Tongue (tissue), 2 donors: ENCODE measurements around the gene PRH2. TPM values are rescaled to one million over a fixed set of nuclear protein-coding genes. Genes with fewer than 3 reads are reported as not detected.

Experiments
- DNase-seq: peaks from one replicate; pipeline ENCODE4 v3.0.0-alpha.2; 2015
- total RNA-seq: library from RNA; depleted of rRNA; stranded (reverse); fragments of >200 nt; gene quantifications from one replicate; pipeline ENCODE4 v1.2.3, GENCODE V29; 2014

The PRH2 gene
- total RNA-seq: 335 TPM

GRCh38 chr12:10928746-10929286 lies at the start of gene PRH2:
Gene PRH2, plus strand, starts transcription at chr12:10929236. Its CDS starts 38 bp downstream, at chr12:10929274.
- no peak for DNase-seq

GRCh38 chr12:10884086-10884725 lies 44.8 kb upstream of the PRH2 start, which contains the start of gene PRH1:
Gene PRH1, minus strand, starts transcription at chr12:10884255. Its CDS starts 38 bp downstream, at chr12:10884217.
- no peak for DNase-seq

- no peak for DNase-seq
These were observed 39.8 kb upstream of the PRH2 start for GRCh38 chr12:10889226-10889625.

- no peak for DNase-seq
These were observed 37.1 kb upstream of the PRH2 start for GRCh38 chr12:10891937-10892336.

GRCh38 chr12:10896854-10897253 lies 32.2 kb upstream of the PRH2 start:
- DNase-seq: no peak

- DNase-seq: no peak
These were observed 28.5 kb upstream of the PRH2 start for GRCh38 chr12:10900530-10900929.

GRCh38 chr12:10900972-10901371 lies 28.1 kb upstream of the PRH2 start:
- DNase-seq: no peak

- DNase-seq: no peak
These were observed 27.6 kb upstream of the PRH2 start for GRCh38 chr12:10901427-10901826.

- DNase-seq: no peak
These were observed 24.4 kb upstream of the PRH2 start for GRCh38 chr12:10904686-10905085.

- no peak for DNase-seq
These were observed 19.6 kb upstream of the PRH2 start, which contains the start of gene TAS2R13 for GRCh38 chr12:10909462-10909861. Gene TAS2R13, minus strand, starts transcription at chr12:10909562. Its CDS starts 264 bp downstream, at chr12:10909298.

- DNase-seq: no peak
These were observed 18.7 kb upstream of the PRH2 start for GRCh38 chr12:10910380-10910779.

GRCh38 chr12:10919809-10920208 lies 9.2 kb upstream of the PRH2 start:
- DNase-seq: no peak

- no peak for DNase-seq
These were observed 2.8 kb upstream of the PRH2 start for GRCh38 chr12:10926269-10926668.

- no peak for DNase-seq
These were observed 7.5 kb downstream of the PRH2 start for GRCh38 chr12:10936506-10936905.

- no peak for DNase-seq
These were observed 10.1 kb downstream of the PRH2 start, which contains the start of gene TAS2R14 for GRCh38 chr12:10939163-10939562. Gene TAS2R14, minus strand, starts transcription at chr12:10939263. Its CDS starts 56 bp downstream, at chr12:10939207.

- no peak for DNase-seq
These were observed 11.4 kb downstream of the PRH2 start for GRCh38 chr12:10940389-10940788.

- DNase-seq: no peak
These were observed 12.3 kb downstream of the PRH2 start for GRCh38 chr12:10941369-10941768.

- peak; percentile 2 for DNase-seq
These were observed 13.0 kb downstream of the PRH2 start for GRCh38 chr12:10941916-10942607.

GRCh38 chr12:10943167-10943566 lies 14.1 kb downstream of the PRH2 start:
- no peak for DNase-seq

GRCh38 chr12:10952645-10953044 lies 23.6 kb downstream of the PRH2 start:
- DNase-seq: no peak

GRCh38 chr12:10956085-10956484 lies 27.0 kb downstream of the PRH2 start:
- no peak for DNase-seq

- no peak for DNase-seq
These were observed 28.7 kb downstream of the PRH2 start for GRCh38 chr12:10957741-10958140.

GRCh38 chr12:10959804-10960203 lies 30.8 kb downstream of the PRH2 start:
- no peak for DNase-seq
